Tibial nerve (tissue), 4 donors: Measurements from ENCODE around the gene FSTL4.

Experiments used
- CTCF ChIP-seq, 5 experiments: fragments of 200-600 bp in 3 of 5; fragments of 450-650 bp in 2 of 5; sonication (generic) in 3 of 5; IDR thresholded peaks; one replicate each; pipeline ENCODE4 v1.5.1; 2016 to 2019; ENCODE audit warnings: antibody characterized with exemption in 5 of 5, mild to moderate bottlenecking in 3 of 5, moderate library complexity in 2 of 5
- EP300 ChIP-seq, 2 donors: sonication (generic); formaldehyde crosslinking; IDR thresholded peaks; one replicate each; pipeline ENCODE4 v1.6.1; 2017; ENCODE audit warnings: antibody characterized with exemption in 2 of 2, mild to moderate bottlenecking in 1 of 2
- POLR2A ChIP-seq, 2 donors: fragments of 450-650 bp; IDR thresholded peaks; one replicate each; pipeline ENCODE4 v1.6.1; 2017; ENCODE audit warnings: antibody characterized with exemption in 2 of 2, mild to moderate bottlenecking in 2 of 2, moderate library complexity in 2 of 2

DNA sequence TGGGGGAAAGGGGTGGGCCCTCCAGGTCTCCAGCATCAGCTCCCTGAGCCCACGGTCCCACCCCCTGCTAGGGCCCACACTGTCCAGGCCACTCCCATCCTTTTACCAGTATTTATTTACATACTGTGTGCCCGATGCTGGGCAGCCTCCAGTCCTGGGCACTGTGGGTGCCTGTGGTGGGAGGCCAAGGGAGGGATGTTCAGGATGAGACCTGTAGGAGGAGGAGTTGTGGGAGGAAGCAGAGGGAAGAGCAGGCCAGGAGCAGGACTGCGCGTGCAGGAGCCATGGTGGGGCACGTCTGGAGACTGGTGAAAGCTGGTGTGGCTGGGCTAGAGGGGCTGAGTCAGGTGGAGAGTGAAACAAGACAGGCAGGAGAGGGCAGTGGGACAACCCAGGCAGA is 293.1 kb downstream of the FSTL4 start:
- no peak for TF ChIP-seq CTCF (IDR thresholded peaks at IDR 0.05)
- no peak for TF ChIP-seq EP300 (IDR thresholded peaks at IDR 0.05)
- TF ChIP-seq POLR2A (IDR thresholded peaks at IDR 0.05) = no peak
